HG02840 (cell line): ENCODE measurements around the gene PRDM16.

ENCODE experiments used
- ATAC-seq: cut with Tn5 transposase; IDR thresholded peaks from one replicate; pipeline ENCODE4 v1.9.1; 2021; ENCODE audit warnings: mild to moderate bottlenecking, moderate library complexity, moderate number of reproducible peaks; ENCODE audit not compliant: unreplicated experiment, low FRiP score

The PRDM16 gene

GRCh38 chr1:3479511-3480368 lies 410.7 kb downstream of the PRDM16 start:
- ATAC-seq, result no peak

DNA sequence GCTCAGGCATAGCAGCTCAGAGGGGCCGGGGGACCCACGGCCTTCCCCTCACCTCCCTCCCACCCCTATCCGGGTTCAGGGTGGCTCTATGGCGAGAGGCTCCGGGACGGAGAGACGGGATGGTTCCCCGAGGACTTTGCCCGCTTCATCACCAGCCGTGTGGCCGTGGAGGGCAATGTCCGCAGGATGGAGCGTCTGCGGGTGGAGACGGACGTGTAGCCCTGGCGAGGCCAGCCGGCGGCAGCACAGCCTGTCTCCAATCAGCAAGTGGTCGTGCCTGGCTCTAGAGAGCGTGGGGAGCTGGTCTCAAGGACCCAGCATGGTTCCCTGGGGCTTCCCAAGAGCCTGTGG lies 411.3 kb downstream of the PRDM16 start:
- ATAC-seq, result no peak

- ATAC-seq, result no peak
These were observed 412.0 kb downstream of the PRDM16 start for GRCh38 chr1:3481046-3481445.

- no peak for ATAC-seq
These were observed 412.9 kb downstream of the PRDM16 start for GRCh38 chr1:3481836-3482375.

- no peak for ATAC-seq
These were observed 413.4 kb downstream of the PRDM16 start for GRCh38 chr1:3482378-3482849.

DNA sequence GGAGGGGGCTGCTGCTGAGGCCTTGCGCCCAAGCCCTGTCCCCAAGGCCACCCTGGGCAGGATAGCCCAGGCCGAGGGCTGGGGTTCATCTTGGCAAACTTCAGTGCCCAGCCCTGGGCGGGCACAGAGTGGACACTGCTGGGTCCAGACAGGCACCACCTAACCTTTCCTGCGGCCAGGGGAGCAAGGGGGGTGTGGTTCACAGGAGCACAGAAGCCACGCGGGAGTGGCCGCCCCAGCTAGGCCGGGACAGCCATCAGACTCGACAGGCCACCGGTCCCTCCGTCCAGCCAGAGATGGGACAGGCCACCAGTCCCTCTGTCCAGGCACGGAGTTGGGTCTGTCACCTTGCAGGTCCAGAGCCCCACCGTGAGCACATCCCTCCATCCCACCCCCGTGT lies 414.4 kb downstream of the PRDM16 start:
- no peak for ATAC-seq

- ATAC-seq, result no peak
These were observed 414.9 kb downstream of the PRDM16 start for GRCh38 chr1:3483801-3484444.

- ATAC-seq, result no peak
These were observed 416.0 kb downstream of the PRDM16 start for GRCh38 chr1:3485016-3485415.
